Mucosa of descending colon (tissue), 3 donors: ENCODE measurements around the gene LTB. TPM values are rescaled to one million over a fixed set of nuclear protein-coding genes. Genes with fewer than 3 reads are reported as not detected.

Experiments
- ATAC-seq: fragments of 200-7000 bp; cut with Tn5 transposase; one replicate; pipeline ENCODE4 v1.9.1; 2020; ENCODE audit warnings: mild to moderate bottlenecking, moderate library complexity
- DNase-seq, 3 donors: peaks; one replicate each; pipeline ENCODE4 v3.0.0-alpha.2; 2020
- H3K36me3 ChIP-seq: fragments of 200-600 bp; one replicate; pipeline ENCODE4 v1.8.0; 2021; ENCODE audit warnings: low read depth, mild to moderate bottlenecking
- H3K4me1 ChIP-seq: fragments of 200-600 bp; one replicate; pipeline ENCODE4 v1.8.0; 2021; ENCODE audit warnings: low read depth, mild to moderate bottlenecking
- H3K4me3 ChIP-seq: fragments of 200-600 bp; one replicate; pipeline ENCODE4 v1.8.0; 2021; ENCODE audit warnings: mild to moderate bottlenecking
- H3K9me3 ChIP-seq: fragments of 200-600 bp; one replicate; pipeline ENCODE4 v1.8.0; 2021; ENCODE audit warnings: mild to moderate bottlenecking
- CTCF ChIP-seq: fragments of 200-600 bp; IDR thresholded peaks from one replicate; pipeline ENCODE4 v1.8.0; 2022; ENCODE audit warnings: antibody characterized with exemption, mild to moderate bottlenecking
- intact Hi-C, 2 donors: fragments of 100-400 bp; cut with DNase I in 1 of 2; cut with micrococcal nuclease in 1 of 2; formaldehyde crosslinking; loops; one replicate each; pipeline versions ENCODE4 v1.11.0 to v1.11.1; 2022; cut with DNase I, micrococcal nuclease
- long read RNA-seq, 2 donors: library from polyadenylated mRNA; unstranded; transcript quantifications; one replicate each; pipeline ENCODE4 v2.0.0, GENCODE V29; 2019 to 2021
- total RNA-seq, 3 donors: library from RNA; stranded (reverse); fragmentation: NEBNext Ultra II Directional in 2 of 3; extraction: Animal tissue kit (Norgen Biotek cat#: 25700) in 2 of 3; gene quantifications; one replicate each; pipeline versions ENCODE4 v1.2.1 to v1.2.4, GENCODE V29; 2021 to 2023
- donor health status: DM: no; HTN: no; CAD: no; lungs with moderate emphysema.
- donor health status: DM: no; HTN: no; CAD: no.
- donor health status: DM: no; HTN: yes; CAD: no.

Gene LTB
- 1 to 10 TPM; 2.1 to 3.4 (median 2.2) TPM for total RNA-seq
- long read RNA-seq, donor 1, partial matches to known transcripts, result 0 of 4 reads
- long read RNA-seq, donor 1, other reads (novel, unspliced or antisense), result 2 of 4 reads
- long read RNA-seq, donor 2, partial matches to known transcripts, result 0 of 1 reads
- long read RNA-seq, donor 2, other reads (novel, unspliced or antisense), result 0 of 1 reads

- Histone ChIP-seq H3K4me1 (peaks cover 5% of the 10 kb centered on the region), H3K9me3 (no peaks in the 10 kb centered on the region), H3K36me3 (no peaks in the 10 kb centered on the region), H3K4me3 (peak within 1 kb of the TSS; percentile 23)
- intact Hi-C loops, result no loop called here
- no peak for TF ChIP-seq CTCF
- ATAC-seq (peak; percentile 46), DNase-seq (peak in 2 of 3 donors; percentile 51 to 83)
These were observed at the start of gene LTB for GRCh38 chr6:31582230-31582643. Gene LTB, minus strand, starts transcription at chr6:31582424. Its CDS starts 7 bp downstream, at chr6:31582417.

- ATAC-seq (no peak), DNase-seq (no peak)
- intact Hi-C loops, result no loop called here
- H3K36me3 ChIP-seq, result peaks cover 22% of the 10 kb centered on the region
- H3K9me3 ChIP-seq, result no peaks in the 10 kb centered on the region
- TF ChIP-seq CTCF, result no peak
- no peak overlapping the region for H3K4me3 ChIP-seq
- H3K4me1 ChIP-seq, result no peaks in the 10 kb centered on the region
These were observed 49.6 kb upstream of the LTB start for GRCh38 chr6:31631681-31632278.

- no peak overlapping the region for H3K4me3 ChIP-seq
- H3K36me3 ChIP-seq, result peaks cover 28% of the 10 kb centered on the region
- H3K9me3 ChIP-seq, result no peaks in the 10 kb centered on the region
- intact Hi-C loops, result no loop called here
- DNase-seq (no peak), ATAC-seq (no peak)
- TF ChIP-seq CTCF, result no peak
- H3K4me1 ChIP-seq, result no peaks in the 10 kb centered on the region
These were observed 49.0 kb upstream of the LTB start for GRCh38 chr6:31631209-31631608.

- Histone ChIP-seq H3K36me3 (peaks cover 35% of the 10 kb centered on the region), H3K9me3 (no peaks in the 10 kb centered on the region), H3K4me1 (no peaks in the 10 kb centered on the region), H3K4me3 (no peak overlapping the region)
- TF ChIP-seq CTCF, result no peak
- DNase-seq (no peak), ATAC-seq (no peak)
- intact Hi-C loops, result no loop called here
These were observed 48.1 kb upstream of the LTB start for GRCh38 chr6:31630177-31630934.

GRCh38 chr6:31629014-31629413, 46.8 kb upstream of the LTB start:
- Histone ChIP-seq H3K4me1 (no peaks in the 10 kb centered on the region), H3K36me3 (peaks cover 46% of the 10 kb centered on the region), H3K9me3 (no peaks in the 10 kb centered on the region), H3K4me3 (no peak overlapping the region)
- intact Hi-C loops, result no loop called here
- TF ChIP-seq CTCF, result no peak
- ATAC-seq (no peak), DNase-seq (no peak)
